Measurements from ENCODE around the gene PGLYRP3.

DNA sequence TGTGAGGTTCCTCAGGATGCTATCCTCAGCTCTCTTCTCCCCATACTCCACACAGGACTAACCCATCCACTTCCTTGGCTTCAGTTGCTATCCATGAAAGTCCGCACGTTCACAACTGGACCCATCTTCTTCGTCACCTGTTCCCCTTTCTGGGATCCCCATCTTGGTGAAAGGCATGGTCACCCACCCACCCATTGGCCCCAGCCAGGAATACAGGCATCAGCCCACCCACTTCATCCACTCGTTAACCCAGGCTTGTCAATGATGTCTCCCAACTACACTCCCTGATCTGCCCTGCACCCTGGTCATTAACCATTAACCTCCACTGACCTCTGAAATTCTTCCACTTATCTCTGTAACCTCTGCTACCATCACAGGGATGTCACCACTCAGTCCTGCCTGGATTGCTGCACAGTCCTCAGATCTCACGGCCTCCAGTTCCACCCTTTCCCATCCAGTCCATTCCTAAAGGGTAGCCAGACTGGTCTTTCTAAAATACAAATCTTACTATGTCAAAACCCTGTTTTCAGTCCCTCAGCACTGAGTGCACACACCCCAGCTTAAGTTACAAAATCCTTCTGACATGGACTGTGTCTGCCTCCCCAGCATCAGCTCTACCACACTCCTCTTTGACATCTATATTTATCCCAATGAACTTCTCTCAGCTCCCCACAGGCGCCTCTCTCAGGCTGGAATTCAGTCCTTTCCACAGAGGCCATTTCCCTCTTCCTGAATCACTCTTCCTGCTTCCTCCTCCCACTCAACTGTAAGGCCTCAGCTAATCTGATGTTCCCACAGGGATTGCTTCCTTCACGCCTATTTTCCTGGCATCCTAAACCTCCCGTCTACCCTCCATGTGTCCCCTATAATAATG is 25.5 kb upstream of the PGLYRP3 start:
- TF ChIP-seq, protein P1, sequence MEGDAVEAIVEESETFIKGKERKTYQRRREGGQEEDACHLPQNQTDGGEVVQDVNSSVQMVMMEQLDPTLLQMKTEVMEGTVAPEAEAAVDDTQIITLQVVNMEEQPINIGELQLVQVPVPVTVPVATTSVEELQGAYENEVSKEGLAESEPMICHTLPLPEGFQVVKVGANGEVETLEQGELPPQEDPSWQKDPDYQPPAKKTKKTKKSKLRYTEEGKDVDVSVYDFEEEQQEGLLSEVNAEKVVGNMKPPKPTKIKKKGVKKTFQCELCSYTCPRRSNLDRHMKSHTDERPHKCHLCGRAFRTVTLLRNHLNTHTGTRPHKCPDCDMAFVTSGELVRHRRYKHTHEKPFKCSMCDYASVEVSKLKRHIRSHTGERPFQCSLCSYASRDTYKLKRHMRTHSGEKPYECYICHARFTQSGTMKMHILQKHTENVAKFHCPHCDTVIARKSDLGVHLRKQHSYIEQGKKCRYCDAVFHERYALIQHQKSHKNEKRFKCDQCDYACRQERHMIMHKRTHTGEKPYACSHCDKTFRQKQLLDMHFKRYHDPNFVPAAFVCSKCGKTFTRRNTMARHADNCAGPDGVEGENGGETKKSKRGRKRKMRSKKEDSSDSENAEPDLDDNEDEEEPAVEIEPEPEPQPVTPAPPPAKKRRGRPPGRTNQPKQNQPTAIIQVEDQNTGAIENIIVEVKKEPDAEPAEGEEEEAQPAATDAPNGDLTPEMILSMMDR (IDR thresholded peaks at IDR 0.05; ENCODE audit: poor library complexity) = no peak
- TF ChIP-seq EZH2 (IDR thresholded peaks at IDR 0.05; ENCODE audit: borderline replicate concordance) (no peak), EZH2phosphoT487 (IDR thresholded peaks at IDR 0.05; ENCODE audit: low read depth, severe bottlenecking, unreplicated experiment) (no peak)
